HG03457 (cell line): Measurements from ENCODE around the gene PITPNM2.
"Not testable (repeated sequence)": the region's sequence is repeated elsewhere in the genome, so short reads cannot be mapped to it uniquely, and the experiment has no call there.

Source experiments
- ATAC-seq: cut with Tn5 transposase; IDR thresholded peaks from one replicate; pipeline ENCODE4 v1.9.1; 2021; ENCODE audit warnings: moderate number of reproducible peaks; ENCODE audit not compliant: unreplicated experiment

The PITPNM2 gene

DNA sequence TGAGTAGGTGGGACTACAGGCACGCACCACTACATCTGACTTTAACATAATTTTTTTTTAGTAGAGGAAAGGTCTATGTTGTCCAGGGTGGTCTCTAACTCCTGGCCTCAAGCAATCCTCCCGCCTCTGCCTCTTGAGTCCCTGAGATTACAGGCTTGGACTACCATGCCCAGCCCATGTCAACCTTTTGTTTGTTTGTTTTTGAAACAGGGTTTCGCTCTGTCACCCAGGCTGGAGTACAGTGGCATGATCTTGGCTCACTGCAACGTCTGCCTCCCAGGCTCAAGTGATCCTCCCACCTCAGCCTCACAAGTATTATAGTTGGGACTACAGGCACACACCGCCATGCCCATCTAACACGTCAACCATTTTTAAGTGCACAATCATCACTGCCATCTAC lies 29.2 kb downstream of the PITPNM2 start:
- no peak for ATAC-seq

GRCh38 chr12:123120452-123121166 lies 30.3 kb downstream of the PITPNM2 start:
- no peak for ATAC-seq

DNA sequence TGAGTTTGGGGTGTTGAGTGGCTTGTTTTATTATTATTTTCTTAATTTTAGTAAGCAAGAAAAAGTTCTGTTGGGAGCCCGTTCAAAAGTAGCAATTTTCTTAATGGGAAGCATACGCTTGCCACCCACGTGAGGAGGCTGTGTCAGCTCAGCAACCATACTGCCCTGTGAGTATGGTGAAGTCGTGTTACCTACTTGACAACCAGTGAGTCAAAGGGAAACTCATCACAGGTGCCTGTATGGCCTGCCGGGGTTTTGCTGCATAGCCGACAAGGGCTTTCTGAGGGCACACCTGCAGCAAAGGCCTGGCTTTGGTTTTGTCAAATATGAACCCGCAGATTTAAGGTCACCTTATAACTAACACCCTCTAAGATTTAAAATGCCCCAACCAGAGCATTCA lies 31.1 kb downstream of the PITPNM2 start:
- peak; percentile 75 for ATAC-seq

GRCh38 chr12:123118497-123118896 lies 32.4 kb downstream of the PITPNM2 start:
- no peak for ATAC-seq

- no peak for ATAC-seq
These were observed 35.3 kb downstream of the PITPNM2 start for GRCh38 chr12:123115409-123116121.

DNA sequence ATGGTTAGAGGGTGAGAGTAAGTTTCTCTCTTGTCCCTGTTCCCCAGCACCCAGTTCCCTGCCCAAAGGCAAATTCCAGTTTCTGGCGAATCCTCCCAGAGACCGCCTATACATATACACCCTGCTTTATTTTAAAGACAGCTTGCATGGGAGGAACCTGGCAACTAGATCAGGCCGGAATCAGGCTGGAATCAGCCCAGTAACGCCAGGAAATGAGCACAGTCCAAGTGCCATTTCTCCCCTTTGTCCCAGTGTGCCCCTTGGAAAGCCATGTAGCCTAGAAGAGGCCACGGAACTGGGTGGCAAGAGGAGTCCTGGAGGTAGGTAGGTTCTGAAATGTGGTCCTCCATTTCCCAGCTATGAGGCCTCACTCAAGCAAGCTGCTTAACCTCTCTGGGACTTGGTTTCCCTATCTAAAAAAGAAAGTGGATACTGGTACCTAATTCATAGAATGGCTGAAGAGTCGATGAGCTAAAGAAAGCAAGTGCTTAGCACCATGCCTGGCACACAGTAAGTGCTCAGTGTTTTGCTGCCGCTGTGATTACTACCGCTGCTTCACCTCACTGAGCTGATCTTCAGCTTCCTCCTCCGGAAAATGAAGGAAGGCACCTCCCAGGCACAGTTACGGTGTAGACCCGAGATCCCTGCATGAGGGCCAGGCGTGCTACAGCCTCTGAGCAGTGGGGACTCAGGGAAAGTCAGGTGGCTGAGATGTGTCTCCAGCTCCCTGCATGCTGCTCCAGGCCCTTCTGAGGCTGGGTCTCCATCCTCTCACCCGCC lies 36.4 kb downstream of the PITPNM2 start:
- ATAC-seq = no peak

GRCh38 chr12:123113026-123113425 lies 37.9 kb downstream of the PITPNM2 start:
- ATAC-seq = no peak

GRCh38 chr12:123111498-123112165 lies 39.3 kb downstream of the PITPNM2 start:
- no peak for ATAC-seq

DNA sequence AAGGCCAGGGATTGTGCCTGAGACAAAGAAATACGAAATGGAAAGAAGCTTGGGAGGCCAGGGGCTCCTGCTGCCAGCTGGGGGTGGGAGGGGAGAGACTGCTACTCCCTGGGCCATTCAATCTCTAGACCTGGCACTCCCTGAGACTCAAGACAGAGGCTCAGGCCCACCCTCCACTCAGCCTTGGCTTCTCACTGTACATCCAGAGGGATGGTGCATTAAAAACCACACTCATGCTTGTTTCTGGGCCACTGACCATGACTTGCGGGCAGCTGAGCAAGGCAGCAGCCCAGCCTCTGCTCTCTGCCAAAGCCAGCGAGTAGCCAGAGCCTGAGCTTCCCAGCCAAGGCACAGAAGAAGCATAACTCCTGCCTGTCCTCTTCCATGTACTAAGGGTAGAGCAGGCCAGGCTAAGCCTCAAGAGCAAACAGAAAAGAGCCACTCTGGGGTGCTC lies 41.5 kb downstream of the PITPNM2 start:
- ATAC-seq = no peak

DNA sequence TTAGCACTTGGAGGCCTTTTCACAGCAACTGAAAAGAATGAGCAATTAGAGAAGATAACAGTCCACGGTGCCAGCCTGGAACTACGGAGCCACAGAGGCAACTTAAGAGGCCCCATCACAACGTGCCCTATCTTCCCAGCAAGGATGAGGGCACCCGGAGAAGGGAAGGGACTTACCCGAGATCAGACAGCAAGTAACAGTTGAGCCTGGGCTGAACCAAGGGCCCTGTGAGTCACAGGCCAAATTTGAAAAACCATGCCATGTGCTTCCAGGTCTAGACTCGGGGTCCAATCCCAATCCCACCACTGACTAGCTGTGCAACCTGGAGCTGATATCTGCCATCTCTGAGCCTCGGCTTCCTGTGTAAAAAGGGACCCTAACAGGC lies 42.2 kb downstream of the PITPNM2 start:
- ATAC-seq = no peak

- ATAC-seq = no peak
These were observed 42.8 kb downstream of the PITPNM2 start for GRCh38 chr12:123107926-123108681.

- no peak for ATAC-seq
These were observed 44.1 kb downstream of the PITPNM2 start for GRCh38 chr12:123106640-123107359.

- ATAC-seq = no peak
These were observed 45.6 kb downstream of the PITPNM2 start for GRCh38 chr12:123105211-123105826.

- no peak for ATAC-seq
These were observed 46.1 kb downstream of the PITPNM2 start for GRCh38 chr12:123104809-123105208.

- not testable (repeated sequence) for ATAC-seq
These were observed 46.8 kb downstream of the PITPNM2 start for GRCh38 chr12:123104094-123104493.

DNA sequence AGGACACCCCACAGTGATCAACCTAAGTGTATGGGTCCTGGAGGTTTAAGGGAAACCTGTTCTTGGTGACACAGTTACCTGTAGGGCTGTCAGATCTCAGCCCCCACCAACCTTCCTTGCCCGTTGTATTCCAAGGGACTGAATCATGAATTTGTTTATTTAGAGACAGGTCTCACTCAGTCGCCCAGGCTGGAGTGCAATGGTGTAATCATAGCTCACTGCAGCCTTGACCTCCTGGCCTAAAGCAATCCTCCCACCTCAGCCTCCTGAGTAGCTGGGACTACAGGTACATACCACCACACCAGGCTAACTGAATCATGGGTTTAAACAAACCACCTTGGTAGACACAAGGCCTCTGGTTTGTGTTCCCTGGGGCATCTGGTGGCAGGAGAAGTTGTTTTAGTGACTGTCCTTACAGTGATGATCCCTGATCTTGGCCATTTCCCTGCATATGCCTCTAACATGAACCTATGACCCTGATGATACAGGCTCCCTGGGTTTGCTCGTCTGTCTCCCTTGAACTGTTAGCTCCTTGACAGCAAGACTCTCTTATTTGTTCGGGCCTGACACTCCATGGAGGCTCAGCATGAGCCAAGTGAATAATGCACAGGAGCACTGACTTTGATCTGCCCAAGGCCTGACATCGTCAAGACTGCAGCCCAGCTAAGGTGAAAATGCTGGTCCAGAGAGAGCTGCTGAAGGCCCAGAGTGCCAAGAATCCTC lies 47.9 kb downstream of the PITPNM2 start:
- no peak for ATAC-seq

- no peak for ATAC-seq
These were observed 48.5 kb downstream of the PITPNM2 start for GRCh38 chr12:123102366-123102765.

DNA sequence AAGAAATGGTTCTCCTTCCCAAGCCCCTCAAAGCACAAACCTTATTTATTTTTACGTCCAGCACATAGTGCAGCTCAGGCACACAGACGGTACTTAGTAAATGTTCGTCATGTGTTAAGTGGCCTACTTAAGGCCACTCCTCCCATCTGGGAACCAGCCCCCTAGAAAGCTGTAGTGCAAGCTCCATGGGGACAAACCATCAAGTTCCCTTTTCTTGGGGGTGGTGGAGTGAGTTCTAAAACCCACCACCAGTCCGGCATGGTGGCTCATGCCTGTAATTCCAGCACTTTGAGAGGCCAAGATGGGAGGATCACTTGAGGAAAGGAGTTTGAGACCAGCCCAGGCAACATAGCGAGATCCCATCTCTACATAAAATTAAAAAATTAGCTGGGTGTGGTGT lies 49.4 kb downstream of the PITPNM2 start:
- ATAC-seq = no peak
